NCI-H146 (cell line): ENCODE results near the gene CALHM5.

Experiments used
- DNase-seq: peaks from one replicate; lab custom pipeline; 2025; lab: John Stamatoyannopoulos, UW

CALHM5 gene

GRCh38 chr6:116508527-116508926 lies 2.9 kb upstream of the CALHM5 start:
- no peak for DNase-seq

DNA sequence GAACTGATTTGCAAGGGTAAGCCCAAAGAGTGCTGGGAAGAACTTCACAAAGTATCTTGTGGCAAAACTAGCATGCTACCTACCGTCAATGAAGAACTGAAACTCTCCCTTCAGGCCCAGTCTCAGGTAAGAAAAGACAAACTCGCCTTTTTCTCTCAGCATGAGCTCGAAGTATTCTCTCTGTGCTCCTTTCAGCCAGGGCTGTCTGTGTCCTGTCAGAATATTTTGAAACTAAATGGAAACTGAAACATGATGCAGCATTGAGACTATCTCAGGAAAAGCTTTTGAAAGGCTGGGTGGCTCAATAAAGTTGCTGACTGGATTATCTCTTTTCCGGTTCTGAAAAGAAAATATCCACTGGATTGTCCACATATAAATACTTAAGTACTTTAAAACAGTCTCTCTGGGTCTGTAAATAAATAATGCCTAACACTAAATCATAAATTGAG lies 696 bp downstream of the CALHM5 start:
- DNase-seq: no peak

DNA sequence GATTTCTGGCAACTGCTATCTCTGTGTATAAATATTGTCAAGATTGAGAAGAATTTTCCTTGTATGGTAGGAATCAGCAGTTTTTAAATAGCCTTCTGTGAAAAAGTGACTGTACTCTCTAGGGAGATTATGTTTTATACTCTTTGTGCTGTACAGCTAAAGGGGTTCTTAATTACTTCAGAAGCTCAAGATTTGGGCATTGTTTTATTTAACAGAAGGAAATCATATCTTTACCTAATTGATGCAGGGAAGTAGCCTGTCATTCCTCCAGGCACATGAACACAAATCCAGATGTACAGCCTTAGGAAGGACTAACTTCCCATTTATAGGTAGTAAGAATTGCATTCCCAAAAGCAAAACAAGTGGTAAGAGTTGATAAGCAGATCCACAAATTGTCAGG lies 1.3 kb downstream of the CALHM5 start:
- no peak for DNase-seq

DNA sequence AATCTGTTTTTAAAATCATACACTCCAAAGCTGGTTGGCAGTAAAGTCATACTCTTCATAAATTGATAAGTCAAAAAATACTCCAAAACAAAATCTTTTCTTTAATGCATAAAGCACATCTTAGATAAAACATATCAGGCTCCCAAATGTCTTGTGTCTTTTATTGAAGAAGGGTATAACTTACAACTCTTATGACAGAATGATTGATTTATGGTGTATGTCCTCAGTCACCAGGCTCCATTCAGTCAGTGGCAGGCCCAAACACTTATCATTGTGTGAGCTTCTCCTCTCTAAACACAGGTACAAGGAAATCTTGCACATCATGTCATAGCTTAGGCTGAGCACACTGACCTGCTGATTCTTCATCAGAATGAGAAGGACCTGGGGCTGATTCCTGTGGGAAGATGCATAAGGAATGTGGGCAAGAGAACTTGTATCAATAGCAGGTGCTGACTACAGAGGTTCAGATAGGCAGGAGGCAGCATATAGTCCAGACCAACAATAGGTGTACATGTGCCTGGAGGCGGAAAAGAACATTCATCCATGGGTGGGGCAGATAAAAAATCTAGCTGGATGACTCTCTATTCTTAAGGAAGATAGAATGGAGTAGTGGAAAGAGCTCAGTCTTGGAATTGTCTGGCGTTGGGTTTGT lies 1.9 kb downstream of the CALHM5 start:
- DNase-seq: no peak

DNA sequence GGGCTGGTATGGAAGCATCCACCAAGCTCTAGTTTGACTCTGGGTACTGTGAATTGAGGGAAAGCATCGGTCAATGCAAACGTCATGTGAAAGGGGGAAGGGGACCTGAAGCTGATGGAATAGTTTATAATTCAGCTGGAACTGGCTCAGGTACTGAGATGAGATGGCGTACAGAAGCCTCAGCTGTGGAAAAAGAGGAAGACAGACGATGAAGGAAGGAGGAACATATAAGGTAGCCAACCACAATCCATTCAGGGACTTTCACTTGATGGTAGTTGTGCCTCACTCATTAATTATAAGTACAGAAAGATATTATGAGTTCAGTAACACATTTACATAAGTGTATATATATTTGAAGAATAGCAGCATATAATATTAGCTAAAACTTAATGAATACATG lies 2.7 kb downstream of the CALHM5 start:
- no peak for DNase-seq

GRCh38 chr6:116515141-116515540 lies 3.7 kb downstream of the CALHM5 start:
- no peak for DNase-seq

DNA sequence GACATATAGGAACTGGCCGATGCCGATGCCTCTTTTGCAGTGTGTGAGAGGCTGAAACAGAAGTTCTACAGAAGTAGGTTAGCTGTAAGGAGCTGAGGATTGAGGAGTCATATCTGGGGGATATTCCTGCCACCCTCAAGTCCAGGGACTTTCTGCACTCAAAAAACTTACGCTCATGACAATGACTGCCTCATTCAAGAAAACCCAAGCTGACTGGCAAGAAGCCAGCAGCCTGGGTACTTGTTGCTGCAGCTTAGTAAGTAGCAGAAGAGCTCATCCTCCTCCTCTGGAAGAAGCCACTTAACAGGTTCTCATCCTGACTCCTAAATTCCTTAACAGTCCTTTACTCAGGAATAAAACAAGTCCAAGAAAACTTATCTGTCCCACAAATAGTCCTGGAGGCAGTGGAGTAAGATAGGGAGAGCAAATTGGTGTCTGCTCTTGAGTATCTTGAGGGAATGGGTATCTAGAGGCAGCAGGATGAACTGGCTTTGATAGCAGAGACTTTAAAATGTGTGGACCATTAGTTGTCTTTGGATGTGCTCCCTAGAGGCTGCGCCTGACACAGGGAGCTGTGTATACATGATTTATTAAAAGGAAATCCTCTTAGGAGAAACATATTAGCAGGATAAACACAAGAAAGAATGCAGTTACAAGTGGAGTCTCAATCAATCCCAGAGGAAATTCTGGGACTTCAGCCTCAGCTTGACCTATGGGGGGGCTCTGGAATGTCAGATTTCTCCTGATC lies 7.4 kb downstream of the CALHM5 start:
- DNase-seq: no peak

DNA sequence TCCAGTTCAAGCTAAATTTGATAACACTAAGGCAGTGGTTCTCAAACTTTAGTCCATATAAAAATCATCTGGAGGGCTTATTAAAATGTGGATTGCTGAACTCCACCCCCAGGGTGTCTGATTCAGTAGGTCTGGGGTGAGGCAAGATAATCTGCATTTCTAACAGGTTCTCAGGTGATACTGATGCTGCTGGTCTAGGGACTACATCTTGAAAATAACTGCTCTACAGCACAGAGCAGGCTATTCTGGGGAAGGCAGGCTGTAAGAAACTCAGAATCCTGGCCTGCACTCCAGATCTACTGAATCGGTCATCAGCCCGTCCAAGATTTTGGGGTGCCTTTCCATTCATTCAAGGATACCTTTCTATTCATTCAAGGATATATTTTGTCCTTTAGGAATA lies 11.5 kb downstream of the CALHM5 start:
- DNase-seq: no peak

DNA sequence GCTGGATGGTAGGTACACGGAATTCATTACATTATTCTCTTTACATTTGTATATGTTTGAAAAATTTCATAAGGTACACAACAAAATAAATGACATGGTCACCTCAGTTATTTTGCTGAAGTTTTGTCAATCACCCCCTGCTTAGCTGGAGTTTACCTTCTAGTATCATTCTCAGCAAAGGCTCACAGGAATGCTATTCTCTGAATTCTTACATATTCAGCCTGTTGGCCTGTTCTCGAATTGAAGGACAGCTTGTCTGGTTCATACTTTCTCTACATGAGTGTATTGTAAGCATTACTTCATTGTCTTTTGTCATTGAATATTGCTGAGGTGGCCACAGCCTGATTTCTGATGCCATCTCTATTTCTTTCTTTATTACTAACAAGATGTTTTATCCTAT lies 12.8 kb downstream of the CALHM5 start:
- no peak for DNase-seq

- no peak for DNase-seq
Observed at GRCh38 chr6:116528133-116528532, 16.7 kb downstream of the CALHM5 start.

DNA sequence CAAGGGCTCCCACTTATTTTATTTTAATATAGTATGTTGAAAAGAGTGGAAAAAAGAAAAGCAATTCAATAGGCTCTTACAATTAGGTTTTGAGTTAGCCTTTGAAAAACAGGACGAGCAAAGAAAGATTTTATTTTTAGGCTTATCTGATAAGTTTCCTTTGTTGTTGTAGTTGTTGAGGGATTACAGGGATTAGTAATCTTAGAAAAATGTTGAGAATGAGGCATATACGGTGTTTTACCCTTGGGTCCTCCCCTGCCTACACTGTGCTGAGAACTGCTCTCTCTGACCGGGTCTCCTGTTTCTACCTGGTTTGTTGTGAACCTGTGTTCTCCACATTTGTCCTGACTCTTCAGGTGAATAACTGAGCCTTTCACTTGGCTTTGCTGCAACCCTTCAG lies 17.3 kb downstream of the CALHM5 start:
- DNase-seq: no peak

DNA sequence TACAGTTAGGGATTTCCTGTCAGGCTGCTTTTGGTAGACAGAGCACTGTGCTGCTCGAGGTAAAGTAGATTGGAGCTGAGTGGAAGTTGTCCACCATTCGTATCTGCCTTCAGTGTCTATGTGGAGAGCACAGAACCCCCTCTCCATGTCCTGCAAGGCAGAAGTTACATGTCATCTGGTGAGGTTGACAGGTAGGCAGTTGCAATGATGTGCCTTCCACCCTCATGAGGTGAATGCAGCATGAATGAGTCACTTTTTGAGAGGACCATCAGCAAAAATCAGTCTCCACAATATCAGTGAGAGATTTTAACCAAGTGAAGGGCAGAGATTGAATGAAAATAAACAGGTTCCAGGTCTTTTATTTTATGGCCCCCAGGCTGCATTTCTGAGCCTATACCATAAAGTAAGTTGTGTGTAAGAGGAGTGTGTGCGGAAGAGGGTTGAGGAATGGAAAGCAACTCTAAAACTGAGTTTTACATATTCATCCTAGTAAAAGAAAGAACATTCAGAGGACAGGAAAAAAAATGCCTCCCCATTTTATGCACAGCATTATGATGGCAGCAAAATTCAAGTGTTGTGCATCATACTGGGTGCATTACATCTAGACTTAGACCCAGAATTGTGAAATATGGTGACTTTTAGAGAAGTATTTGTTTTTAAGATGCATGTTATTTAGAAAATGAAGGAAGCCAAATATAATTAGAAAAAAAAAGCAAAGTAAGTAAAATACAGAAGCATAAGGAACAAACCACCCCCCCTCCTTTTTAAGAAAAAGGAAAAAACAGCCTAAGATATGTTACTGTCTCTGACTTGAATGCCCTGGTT lies 18.2 kb downstream of the CALHM5 start:
- no peak for DNase-seq

- peak; percentile 56 for DNase-seq
Observed at GRCh38 chr6:116530436-116530835, 19.0 kb downstream of the CALHM5 start.

DNA sequence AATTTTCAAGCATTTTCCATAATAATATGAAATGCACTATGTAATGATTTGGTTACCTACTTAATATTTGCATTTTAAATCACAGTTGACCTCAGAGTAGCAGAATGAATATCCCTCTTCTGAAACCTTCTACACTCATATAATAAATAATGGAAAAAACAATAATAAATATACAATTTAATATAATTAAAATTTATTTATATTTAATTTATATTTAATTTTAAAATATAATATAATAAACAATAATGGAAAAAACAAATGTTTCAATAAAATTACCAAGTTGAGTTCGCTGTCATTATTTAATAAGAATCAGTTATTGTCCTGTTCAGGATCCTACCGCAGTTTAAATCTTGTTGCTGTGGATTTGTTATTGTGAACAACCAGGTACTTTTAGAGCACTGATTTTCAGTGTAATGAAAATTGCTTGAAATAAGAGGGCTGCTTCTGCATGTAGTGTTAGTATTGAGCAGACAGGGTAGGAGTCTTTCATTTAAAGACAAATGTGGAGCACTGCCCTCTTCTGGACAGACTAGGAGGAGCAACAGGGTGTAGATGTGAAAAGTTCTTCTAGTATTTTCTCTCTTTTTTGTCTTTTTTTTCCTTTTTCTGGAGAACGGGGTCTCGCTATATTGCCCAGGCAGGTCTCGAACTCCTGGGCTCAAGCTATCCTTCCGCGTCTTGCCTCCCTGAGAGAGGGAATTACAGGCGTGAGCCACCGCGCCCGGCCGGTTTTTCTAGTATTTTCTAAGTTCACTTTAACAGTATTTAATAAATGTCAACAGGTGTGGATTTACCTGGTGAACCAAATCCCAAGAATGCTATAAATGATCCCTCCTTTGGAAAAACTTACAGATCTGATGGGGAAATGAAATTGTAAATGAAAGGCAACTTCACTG lies 20.5 kb downstream of the CALHM5 start:
- DNase-seq: peak; percentile 22

GRCh38 chr6:116533233-116533957 lies 22.0 kb downstream of the CALHM5 start:
- peak; percentile 10 for DNase-seq

DNA sequence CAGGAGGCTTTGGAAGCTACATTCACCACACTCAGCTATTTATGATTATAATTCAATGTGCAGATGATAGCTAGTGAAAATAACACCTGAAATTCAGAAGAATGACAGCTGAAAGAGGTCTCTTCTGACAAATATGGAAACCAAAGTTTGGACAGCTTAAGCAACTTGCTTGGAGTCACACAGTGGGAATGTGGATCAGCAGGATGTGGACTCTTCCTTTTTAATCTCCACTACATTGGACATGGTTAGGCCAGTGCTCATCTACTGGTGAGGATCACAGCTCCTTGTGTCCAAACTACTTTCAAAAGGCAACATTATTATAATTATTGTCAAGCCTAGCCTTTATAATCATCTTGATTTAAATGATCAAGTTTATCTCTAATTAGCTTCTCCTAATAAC lies 23.7 kb downstream of the CALHM5 start:
- DNase-seq: no peak

DNA sequence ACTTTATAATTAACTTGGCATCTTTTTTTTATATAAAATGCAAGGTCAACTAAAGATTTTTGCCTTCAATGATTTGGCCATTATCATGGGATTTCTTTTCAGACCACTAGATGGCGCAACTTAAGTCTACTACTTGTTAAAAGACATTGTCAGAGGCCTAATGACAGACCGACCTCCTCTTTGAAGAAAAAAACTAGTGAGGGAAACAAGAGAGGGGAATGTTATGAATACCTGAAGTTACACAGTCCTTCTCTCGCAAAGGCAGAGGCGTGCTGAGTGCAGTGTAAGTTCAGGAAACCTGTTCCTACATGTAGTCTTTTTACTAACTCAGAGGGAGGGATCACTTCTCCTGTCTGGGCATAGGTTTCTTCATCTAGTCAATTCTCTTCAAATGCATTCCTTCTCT lies 24.8 kb downstream of the CALHM5 start:
- DNase-seq: peak; percentile 58

- DNase-seq: no peak
Observed at GRCh38 chr6:116542426-116542825, 31.0 kb downstream of the CALHM5 start.

DNA sequence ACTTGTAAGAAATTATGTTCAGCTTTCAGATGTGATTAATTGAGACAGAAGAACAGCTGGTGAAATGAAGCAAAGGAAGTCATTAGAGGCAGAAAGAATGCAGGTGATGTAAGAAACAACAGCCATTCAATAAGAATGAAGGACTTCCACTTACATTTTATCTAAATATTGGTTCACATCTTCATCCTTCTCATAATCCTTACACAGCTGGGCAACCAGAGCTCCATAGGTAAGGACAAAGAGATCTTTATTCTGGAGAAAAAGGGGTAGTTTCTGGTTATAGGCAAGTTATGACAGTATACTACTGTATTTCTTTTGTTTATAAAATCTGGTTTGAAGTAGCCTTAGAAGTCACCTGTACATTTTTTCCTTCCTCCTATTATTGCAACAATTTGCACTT lies 31.7 kb downstream of the CALHM5 start:
- no peak for DNase-seq

DNA sequence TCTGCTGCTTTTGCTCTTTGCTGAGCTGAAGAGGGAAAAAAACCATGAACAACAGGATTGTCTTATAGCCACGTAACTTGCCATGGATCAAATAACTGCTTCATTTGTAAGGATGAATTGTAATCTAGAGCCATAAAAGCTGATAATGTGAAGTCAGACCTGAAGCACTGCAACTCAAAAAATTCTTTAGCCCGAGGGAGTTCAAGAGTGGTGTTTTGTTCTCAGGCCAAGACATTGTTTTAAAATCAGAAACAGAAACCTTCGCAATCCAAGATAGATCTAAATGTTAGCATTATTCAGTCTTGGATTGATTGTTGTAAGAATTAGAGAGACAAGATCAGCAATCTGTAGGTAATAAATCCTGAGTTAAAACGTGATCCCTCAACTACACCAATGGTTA lies 34.2 kb downstream of the CALHM5 start, which contains the start of gene TRAPPC3L:
TRAPPC3L (minus strand) TSS at position 34 of the 400 bp plus-strand sequence. CDS start 170 bp downstream, outside the sequence.
- DNase-seq: no peak

GRCh38 chr6:116547358-116547757 lies 35.9 kb downstream of the CALHM5 start:
- no peak for DNase-seq
